K562 (cell line): ENCODE measurements around the gene REEP3. TPM values are rescaled to one million over a fixed set of nuclear protein-coding genes. Genes with fewer than 3 reads are reported as not detected.

Source experiments
- ATAC-seq: fragments of 200-7000 bp; cut with Tn5 transposase; 3 replicates; pipeline ENCODE4 v1.9.1; 2020; ENCODE audit warnings: moderate library complexity
- BruUV-seq: library from RNA; stranded (reverse); fragments of 400-500 nt; replicated peaks from 2 replicates; lab custom pipeline; 2021; lab: Mats Ljungman, UMichigan
- CTCF ChIA-PET: fragments of 300-600 bp; formaldehyde crosslinking; extraction: SDS; loops from one replicate; lab custom pipeline; 2021; ENCODE audit warnings: low intra/inter-chr PET ratio; lab: Yijun Ruan, JAX
- POLR2A ChIA-PET: fragments of 300-600, 350-650 bp; sonication (Branson Sonifier 250); formaldehyde crosslinking; extraction: SDS; loops from one replicate; lab custom pipeline; 2021; ENCODE audit warnings: antibody characterized with exemption, inconsistent platforms; lab: Yijun Ruan, JAX
- DNase-seq, 4 experiments: peaks; one replicate each; pipeline versions ENCODE4 v3.0.0 to v3.0.0-alpha.2; 2011 to 2018; ENCODE audit warnings: low spot score in 3 of 4, mixed read lengths in 3 of 4; ENCODE audit errors: extremely low read depth in 1 of 4
- FAIRE-seq: peaks from 2 replicates; lab custom pipeline; 2011; peaks lifted over from hg19 to GRCh38; lab: Jason Lieb, UNC
- H2AFZ ChIP-seq: 2 replicates; pipeline ENCODE4 v1.6.0; 2011; ENCODE audit warnings: low read depth, low read length, control low read depth, inconsistent platforms
- H3K27ac ChIP-seq: fragments of 200-600 bp; 3 replicates; pipeline ENCODE4 v1.8.0; 2011; ENCODE audit warnings: low read depth, mild to moderate bottlenecking, control low read depth, inconsistent platforms, low read length, moderate library complexity, mixed read lengths; ENCODE audit errors: extremely low read depth
- H3K27me3 ChIP-seq, 2 experiments: fragments of 300-600 bp in 1 of 2; 2 replicates in 1 of 2; 3 replicates in 1 of 2; pipeline versions ENCODE4 v1.6.0 to v1.8.0; 2011; ENCODE audit warnings: inconsistent platforms in 2 of 2, low read length in 2 of 2, mild to moderate bottlenecking in 1 of 2, mixed read lengths in 1 of 2, moderate library complexity in 1 of 2; ENCODE audit not compliant: control insufficient read depth in 2 of 2, insufficient read depth in 2 of 2
- H3K36me3 ChIP-seq: fragments of 300-600 bp; 3 replicates; pipeline ENCODE4 v1.8.0; 2011; ENCODE audit warnings: mild to moderate bottlenecking, low read length, inconsistent platforms; ENCODE audit not compliant: control insufficient read depth, insufficient read depth
- H3K4me1 ChIP-seq, 2 experiments: fragments of 200-600 bp in 1 of 2; replicated peaks in 1 of 2; 2 replicates in 1 of 2; 3 replicates in 1 of 2; pipeline versions ENCODE4 v1.5.1 to v1.8.0; 2011; ENCODE audit warnings: inconsistent platforms in 2 of 2, low read length in 2 of 2, mild to moderate bottlenecking in 1 of 2, mixed read lengths in 1 of 2, moderate library complexity in 1 of 2; ENCODE audit not compliant: control insufficient read depth in 2 of 2, insufficient read depth in 2 of 2
- H3K4me2 ChIP-seq: 2 replicates; pipeline ENCODE4 v1.6.1; 2011; ENCODE audit warnings: low read length, control low read depth, inconsistent platforms, mixed read lengths; ENCODE audit not compliant: insufficient read depth
- H3K4me3 ChIP-seq: fragments of 200-600 bp; sonication (generic), shearing (Covaris generic); 2 replicates; pipeline ENCODE4 v1.5.1; 2016; ENCODE audit warnings: control low read depth, inconsistent platforms
- H3K79me2 ChIP-seq: fragments of 200-600 bp; 3 replicates; pipeline ENCODE4 v1.8.0; 2011; ENCODE audit warnings: low read length, inconsistent platforms; ENCODE audit not compliant: control insufficient read depth, insufficient read depth
- H3K9ac ChIP-seq, 2 experiments: 2 replicates each; pipeline versions ENCODE4 v1.6.0 to v1.6.1; 2011; ENCODE audit warnings: low read depth in 2 of 2, low read length in 2 of 2, control low read depth in 1 of 2, inconsistent platforms in 1 of 2, mild to moderate bottlenecking in 1 of 2, mixed read lengths in 1 of 2; ENCODE audit not compliant: insufficient read depth in 1 of 2
- H3K9me1 ChIP-seq: one replicate; pipeline ENCODE4 v1.6.0; 2011; ENCODE audit warnings: inconsistent platforms, mild to moderate bottlenecking, low read length, moderate library complexity; ENCODE audit not compliant: control insufficient read depth, insufficient read depth
- H3K9me3 ChIP-seq: replicated peaks from 2 replicates; pipeline ENCODE4 v1.5.1; 2011; ENCODE audit warnings: low read depth, low read length, inconsistent platforms; ENCODE audit not compliant: control insufficient read depth, insufficient read depth
- H4K20me1 ChIP-seq: replicated peaks from 2 replicates; pipeline ENCODE4 v1.6.1; 2011; ENCODE audit warnings: low read length, inconsistent platforms, mixed read lengths; ENCODE audit not compliant: control insufficient read depth, insufficient read depth
- ARNT ChIP-seq, 2 experiments: fragments of 450-650 bp; IDR thresholded peaks; 2 replicates each; pipeline ENCODE4 v1.6.1; 2016; ENCODE audit warnings: mild to moderate bottlenecking in 1 of 2
- EWSR1 ChIP-seq: fragments of 450-650 bp; IDR thresholded peaks from 2 replicates; pipeline ENCODE4 v1.6.1; 2018; ENCODE audit warnings: borderline replicate concordance, mild to moderate bottlenecking, low read depth, moderate library complexity; ENCODE audit not compliant: partially characterized antibody
- MEF2D ChIP-seq: conservative IDR thresholded peaks from 2 replicates; pipeline ENCODE4 v1.6.1; 2016; ENCODE audit warnings: low read depth, missing genetic modification characterization, missing compliant biosample characterization
- PHTF2 ChIP-seq: fragments of 250-450 bp; sonication (Bioruptor Pico); IDR thresholded peaks from 2 replicates; pipeline ENCODE4 v1.5.0; 2021; ENCODE audit warnings: mild to moderate bottlenecking
- RCOR1 ChIP-seq, 2 experiments: IDR thresholded peaks; 2 replicates each; pipeline ENCODE4 v1.6.1; 2012; ENCODE audit warnings: low read depth in 2 of 2, low read length in 2 of 2, borderline replicate concordance in 1 of 2, improper control_type of control experiment in 1 of 2
- SLC30A9 ChIP-seq: fragments of 250-450 bp; sonication (Bioruptor Pico); IDR thresholded peaks from 2 replicates; pipeline ENCODE4 v1.8.0; 2022; ENCODE audit warnings: mild to moderate bottlenecking, moderate library complexity
- TCF3 ChIP-seq: sonication (generic); formaldehyde crosslinking; IDR thresholded peaks from 2 replicates; pipeline ENCODE4 v1.4.0; 2020; ENCODE audit warnings: mild to moderate bottlenecking, missing genetic modification reagents
- TEAD4 ChIP-seq, 2 experiments: sonication (generic) in 1 of 2; formaldehyde crosslinking in 1 of 2; IDR thresholded peaks; 2 replicates each; pipeline versions ENCODE4 v1.6.1 to v1.8.0; 2012 to 2022; ENCODE audit warnings: borderline replicate concordance in 1 of 2, inconsistent platforms in 1 of 2, low read length in 1 of 2, mild to moderate bottlenecking in 1 of 2, missing genetic modification reagents in 1 of 2
- XRCC5 ChIP-seq: fragments of 200-400 bp; formaldehyde crosslinking; IDR thresholded peaks from 2 replicates; pipeline ENCODE4 v1.6.1; 2017; ENCODE audit warnings: low read depth, mild to moderate bottlenecking, low read length
- ZBED1 ChIP-seq: IDR thresholded peaks from 2 replicates; pipeline ENCODE4 v1.6.1; 2014
- ZBTB26 ChIP-seq: fragments of 450-650 bp; formaldehyde crosslinking; IDR thresholded peaks from 2 replicates; pipeline ENCODE4 v1.4.0; 2022; ENCODE audit warnings: missing genetic modification characterization
- ZNF655 ChIP-seq: fragments of 250-450 bp; sonication (Bioruptor Pico); IDR thresholded peaks from 2 replicates; pipeline ENCODE4 v1.5.0; 2021
- ZSCAN29 ChIP-seq: fragments of 450-650 bp; IDR thresholded peaks from 2 replicates; pipeline ENCODE4 v1.6.1; 2017
- WGBS: fragments of 100-300 bp; shearing (Covaris generic); methylation state at CpG from one replicate; pipeline ENCODE4 v1.1.6; 2016; ENCODE audit warnings: low coverage, mixed read lengths; ENCODE audit not compliant: insufficient coverage; ENCODE audit errors: missing lambda C conversion rate; 5-methylcytosine and 5-hydroxymethylcytosine counted together
- in situ Hi-C: fragments of 300-500 bp; cut with MboI; formaldehyde crosslinking; loops from 4 replicates; pipeline ENCODE4 v1.15.0; 2018; ENCODE audit warnings: inconsistent platforms, mixed read lengths
- intact Hi-C: fragments of 100-400 bp; cut with micrococcal nuclease; formaldehyde crosslinking; loops from 2 replicates; pipeline ENCODE4 v1.14.2; 2022
- polyA plus RNA-seq, 8 experiments: library from polyadenylated mRNA; depleted of rRNA in 4 of 8; stranded (reverse) in 5 of 8; unstranded in 3 of 8; fragments of >200 nt; fragmentation: Nextera tagmentation in 2 of 8; fragmentation: Illumina TruSeq in 1 of 8; extraction: Ambion mirVana in 2 of 8; extraction: Trizol in 1 of 8; gene quantifications; 2 replicates each; pipeline versions ENCODE4 v1.2.1 to v1.2.3, GENCODE V29; 2011 to 2014; ENCODE audit warnings: inconsistent platforms in 1 of 8, missing spikeins in 1 of 8
- total RNA-seq, 7 experiments: library from RNA; depleted of rRNA in 6 of 7; stranded (reverse); fragments of >200 nt in 6 of 7; fragmentation: Illumina TruSeq in 2 of 7; extraction: Trizol in 2 of 7; gene quantifications; 2 replicates each; pipeline versions ENCODE4 v1.2.1 to v1.2.3, GENCODE V29; 2011 to 2021; ENCODE audit warnings: low replicate concordance in 1 of 7

The REEP3 gene
- total and polyA plus RNA-seq, 9 of the 15 experiments (the other 6 are each of a cell fraction or from before 2014, with no cell fraction given), result 3.4 to 13.4 (median 9.2) TPM

DNA sequence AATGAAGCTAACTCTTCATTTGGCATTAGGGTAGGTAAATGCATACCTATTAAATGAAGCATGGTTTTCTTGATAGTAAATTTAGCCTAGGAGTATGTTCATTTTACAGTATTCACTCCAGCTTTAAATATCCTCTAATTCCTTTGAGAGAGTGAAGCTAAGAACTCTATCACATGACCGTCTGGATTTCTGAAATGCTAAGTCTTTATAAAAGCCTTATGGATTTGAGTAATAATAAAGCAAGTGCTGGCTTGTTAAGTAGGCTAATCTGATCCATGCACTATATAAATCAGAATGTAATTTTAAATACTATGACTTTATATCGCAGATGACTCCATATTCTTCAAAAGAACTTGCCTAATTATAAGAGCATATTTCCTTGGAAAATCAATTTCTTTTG, 64.8 kb downstream of the REEP3 start:
- intact Hi-C loops (no loop called here), in situ Hi-C loops (no loop called here)
- H3K4me1 ChIP-seq, result peaks cover 9 to 14% of the 10 kb centered on the region in 2 experiments; a peak in 4 of 5 replicates
- ChIA-PET POLR2A (interaction anchor here (0.7 kb wide), 1 partner anchor 20 kb away, joined by 3 read pairs; no protein-coding TSS in a partner anchor), CTCF (no interaction called here)
- no TSS peak for BruUV-seq
- no peaks in the 10 kb centered on the region for H3K36me3 ChIP-seq
- H3K27ac ChIP-seq, result no peak overlapping the region
- no peak overlapping the region for H3K4me3 ChIP-seq
- no peaks in the 10 kb centered on the region for H3K9me3 ChIP-seq
- no peak for TF ChIP-seq ZBED1
- no peak for TF ChIP-seq EWSR1
- no peak for TF ChIP-seq RCOR1 (IDR thresholded peaks at IDR 0.05; ENCODE audit: borderline replicate concordance in 1 of 2, low read depth in 2 of 2, low read length in 2 of 2)
- no peak for TF ChIP-seq XRCC5
- no peak for TF ChIP-seq ARNT (IDR thresholded peaks at IDR 0.05)
- TF ChIP-seq TEAD4 (IDR thresholded peaks at IDR 0.05; ENCODE audit: low read length), result no peak
- no peak for TF ChIP-seq TEAD4 (CRISPR knock-in tag; IDR thresholded peaks at IDR 0.05; ENCODE audit: borderline replicate concordance)
- no peak for TF ChIP-seq ZNF655 (CRISPR knock-in tag)
- no peak for TF ChIP-seq ZSCAN29
- no peak for TF ChIP-seq ZBTB26 (CRISPR knock-in tag)
- TF ChIP-seq PHTF2 (CRISPR knock-in tag), result no peak
- TF ChIP-seq SLC30A9 (CRISPR knock-in tag), result no peak
- no peak for TF ChIP-seq MEF2D (tag)
- no peak for TF ChIP-seq TCF3
- 0 out of 2 replicates have a peak, but pooled peaks cover 3% of the 10 kb centered on the region for H4K20me1 ChIP-seq
- ATAC-seq, result no peak
- peaks cover 9% of the 10 kb centered on the region; the same call in 2 of the 3 replicates for H3K79me2 ChIP-seq
- FAIRE-seq, result no peak
- no peaks in the 10 kb centered on the region for H3K9me1 ChIP-seq
- no peak overlapping the region for H2AFZ ChIP-seq
- DNase-seq, result no peak
- no peak overlapping the region for H3K4me2 ChIP-seq
- no peaks in the 10 kb centered on the region for H3K27me3 ChIP-seq
- WGBS, result 90% methylated on average over 2 of the region's 2 CpGs
- H3K9ac ChIP-seq, result no peak overlapping the region
